ENCODE data around the gene CIAO2B.
A peak's percentile ranks its signal among the peaks of the same experiment; 100 is the strongest.

Gene CIAO2B

DNA sequence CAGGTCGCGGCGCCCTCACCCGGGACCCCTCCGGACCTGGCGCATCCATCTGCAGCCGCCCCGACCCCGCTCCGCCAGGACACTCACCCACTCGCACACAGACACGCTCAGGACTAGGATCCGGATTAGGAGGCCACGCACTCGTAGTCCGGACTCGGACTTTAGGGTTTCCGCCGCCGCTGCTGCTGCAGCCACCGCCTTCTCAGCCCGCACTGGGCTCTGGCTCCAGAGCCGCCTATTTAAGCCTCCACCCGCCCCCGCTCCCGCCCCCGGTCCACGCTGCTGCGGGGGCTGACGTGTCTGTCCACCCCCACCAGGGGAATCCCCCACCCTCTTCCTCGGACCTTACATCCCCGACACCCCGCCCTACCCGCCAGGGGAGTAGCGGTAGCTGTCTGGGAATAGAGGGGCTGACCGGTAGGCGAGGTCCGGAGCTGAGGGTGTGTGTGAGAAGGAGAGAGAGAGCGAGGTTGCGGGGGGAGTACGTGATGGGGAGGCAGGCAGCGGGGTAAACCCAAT, 8.8 kb downstream of the CIAO2B start, which contains the start of gene RRAD:
Gene RRAD (minus strand): TSS at position 214 of the 519 bp plus-strand sequence. CDS start 356 bp downstream, outside the sequence.
- WGBS (ENCODE audit: extremely low coverage, insufficient coverage, low lambda C conversion rate) = no CpG with 5 or more reads among the region's 42 CpGs

GRCh38 chr16:66924527-66925321, 9.5 kb downstream of the CIAO2B start:
- Histone ChIP-seq H3K56ac (ENCODE audit: low read length) (no peak overlapping the region), H4K5ac (ENCODE audit: low read length) (no peak overlapping the region), H3K4me3 (ENCODE audit: low read length) (no peak overlapping the region), H2BK5ac (ENCODE audit: low read length) (no peak overlapping the region), H3K4ac (ENCODE audit: low read depth, low read length) (no peak overlapping the region), H3K23ac (ENCODE audit: low read length) (no peak overlapping the region), H3K4me1 (ENCODE audit: control insufficient read depth, low read depth, low read length) (no peaks in the 10 kb centered on the region), H3K36me3 (ENCODE audit: control insufficient read depth, insufficient read depth, low read length) (no peaks in the 10 kb centered on the region), H3K79me1 (ENCODE audit: low read length) (no peaks in the 10 kb centered on the region), H3K27me3 (ENCODE audit: insufficient read depth, low read length, poor library complexity) (peaks cover 18% of the 10 kb centered on the region), H4K8ac (ENCODE audit: low read depth, low read length) (no peak overlapping the region), H3K27ac (ENCODE audit: low read depth, low read length) (no peak overlapping the region), H2AK5ac (ENCODE audit: low read length) (no peak overlapping the region), H3K18ac (ENCODE audit: low read length) (no peak overlapping the region), H2BK15ac (replicated peaks; ENCODE audit: low read depth) (no peak overlapping the region), H3K4me2 (ENCODE audit: low read length) (no peak overlapping the region), H3K9ac (ENCODE audit: low read length) (no peak overlapping the region), H3K79me2 (ENCODE audit: control insufficient read depth, insufficient read depth, low read length) (no peaks in the 10 kb centered on the region), H2BK120ac (ENCODE audit: low read depth, low read length) (no peak overlapping the region)
- no CpG with 5 or more reads among the region's 72 CpGs for WGBS (ENCODE audit: extremely low coverage, insufficient coverage, low lambda C conversion rate)
- peak; percentile 43 for DNase-seq

More for the DNA sequence above, 8.8 kb downstream of the CIAO2B start, which contains the start of gene RRAD:
- Histone ChIP-seq H3K4me2 (ENCODE audit: low read length) (no peak within 1 kb of the TSS), H3K23ac (ENCODE audit: low read length) (no peak within 1 kb of the TSS), H3K56ac (ENCODE audit: low read length) (no peak within 1 kb of the TSS), H3K4me3 (ENCODE audit: low read length) (no peak within 1 kb of the TSS), H3K4me1 (ENCODE audit: control insufficient read depth, low read depth, low read length) (no peaks in the 10 kb centered on the region), H4K8ac (ENCODE audit: low read depth, low read length) (no peak within 1 kb of the TSS), H3K27me3 (ENCODE audit: insufficient read depth, low read length, poor library complexity) (peaks cover 18% of the 10 kb centered on the region), H3K79me1 (ENCODE audit: low read length) (no peaks in the 10 kb centered on the region), H3K9ac (ENCODE audit: low read length) (no peak within 1 kb of the TSS), H3K36me3 (ENCODE audit: control insufficient read depth, insufficient read depth, low read length) (no peaks in the 10 kb centered on the region), H2BK120ac (ENCODE audit: low read depth, low read length) (no peak within 1 kb of the TSS), H3K4ac (ENCODE audit: low read depth, low read length) (no peak within 1 kb of the TSS), H2BK15ac (replicated peaks; ENCODE audit: low read depth) (no peak within 1 kb of the TSS), H3K79me2 (ENCODE audit: control insufficient read depth, insufficient read depth, low read length) (no peaks in the 10 kb centered on the region), H2AK5ac (ENCODE audit: low read length) (no peak within 1 kb of the TSS), H3K18ac (ENCODE audit: low read length) (no peak within 1 kb of the TSS), H2BK5ac (ENCODE audit: low read length) (no peak within 1 kb of the TSS), H4K5ac (ENCODE audit: low read length) (no peak within 1 kb of the TSS), H3K27ac (ENCODE audit: low read depth, low read length) (no peak within 1 kb of the TSS)
- DNase-seq = peak; percentile 19

DNA sequence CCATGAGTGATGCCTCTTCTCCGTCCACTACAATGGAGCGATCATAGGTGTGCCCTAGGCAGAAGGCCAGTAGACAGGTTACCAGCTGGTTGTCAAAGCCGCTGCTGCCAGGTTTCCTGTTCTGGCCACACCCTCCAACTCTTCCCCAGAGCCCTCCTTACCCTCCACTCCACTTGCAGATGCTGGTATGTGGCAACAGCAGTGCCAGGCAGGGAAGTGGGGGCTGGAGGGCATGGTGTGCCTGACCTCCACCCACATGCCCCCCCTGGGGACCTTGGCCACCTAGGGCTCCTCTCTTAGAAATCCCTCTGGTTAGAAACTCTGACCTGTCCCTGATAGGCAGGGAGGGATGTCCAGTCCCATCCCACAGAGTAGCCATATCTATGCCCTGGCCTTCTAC, 10.3 kb downstream of the CIAO2B start:
- no peaks in the 10 kb centered on the region for H3K79me2 ChIP-seq (ENCODE audit: control insufficient read depth, insufficient read depth, low read length)
- H2BK15ac ChIP-seq (replicated peaks; ENCODE audit: low read depth) = no peak overlapping the region
- no peak overlapping the region for H2BK5ac ChIP-seq (ENCODE audit: low read length)
- no peaks in the 10 kb centered on the region for H3K79me1 ChIP-seq (ENCODE audit: low read length)
- no peak for DNase-seq
- no peak overlapping the region for H3K56ac ChIP-seq (ENCODE audit: low read length)
- no peak overlapping the region for H3K4me2 ChIP-seq (ENCODE audit: low read length)
- no peak overlapping the region for H3K27ac ChIP-seq (ENCODE audit: low read depth, low read length)
- peaks cover 18% of the 10 kb centered on the region for H3K27me3 ChIP-seq (ENCODE audit: insufficient read depth, low read length, poor library complexity)
- H3K9ac ChIP-seq (ENCODE audit: low read length) = no peak overlapping the region
- no peak overlapping the region for H2BK120ac ChIP-seq (ENCODE audit: low read depth, low read length)
- no peak overlapping the region for H2AK5ac ChIP-seq (ENCODE audit: low read length)
- H3K36me3 ChIP-seq (ENCODE audit: control insufficient read depth, insufficient read depth, low read length) = no peaks in the 10 kb centered on the region
- H4K8ac ChIP-seq (ENCODE audit: low read depth, low read length) = no peak overlapping the region
- no peak overlapping the region for H3K4ac ChIP-seq (ENCODE audit: low read depth, low read length)
- no peaks in the 10 kb centered on the region for H3K4me1 ChIP-seq (ENCODE audit: control insufficient read depth, low read depth, low read length)
- H4K5ac ChIP-seq (ENCODE audit: low read length) = no peak overlapping the region
- WGBS (ENCODE audit: extremely low coverage, insufficient coverage, low lambda C conversion rate) = no CpG with 5 or more reads among the region's 3 CpGs
- H3K23ac ChIP-seq (ENCODE audit: low read length) = no peak overlapping the region
- no peak overlapping the region for H3K4me3 ChIP-seq (ENCODE audit: low read length)
- no peak overlapping the region for H3K18ac ChIP-seq (ENCODE audit: low read length)

DNA sequence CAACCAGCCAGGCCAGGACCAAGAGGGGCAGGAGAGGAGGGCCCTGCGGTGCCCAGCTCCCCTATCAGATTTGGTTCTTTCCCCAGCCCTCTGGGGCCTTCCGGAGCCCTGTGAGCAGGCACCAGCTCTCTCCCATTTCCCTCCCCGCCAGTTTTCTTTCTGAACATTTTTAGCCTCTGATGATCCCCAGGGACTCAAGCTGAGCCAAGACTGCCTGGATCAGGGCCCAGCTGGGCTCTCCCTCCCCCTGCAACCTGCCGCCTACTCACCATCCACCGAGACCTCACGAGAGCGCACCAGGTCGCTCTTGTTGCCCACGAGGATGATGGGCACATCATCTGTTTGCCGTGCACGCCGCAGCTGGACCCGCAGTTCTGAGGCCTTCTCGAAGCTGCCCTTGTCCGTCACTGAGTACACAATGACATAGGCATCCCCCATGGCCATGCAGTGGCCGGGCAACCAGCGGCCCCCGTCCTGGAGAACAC, 10.9 kb downstream of the CIAO2B start:
- DNase-seq = no peak
- no peaks in the 10 kb centered on the region for H3K79me1 ChIP-seq (ENCODE audit: low read length)

DNA sequence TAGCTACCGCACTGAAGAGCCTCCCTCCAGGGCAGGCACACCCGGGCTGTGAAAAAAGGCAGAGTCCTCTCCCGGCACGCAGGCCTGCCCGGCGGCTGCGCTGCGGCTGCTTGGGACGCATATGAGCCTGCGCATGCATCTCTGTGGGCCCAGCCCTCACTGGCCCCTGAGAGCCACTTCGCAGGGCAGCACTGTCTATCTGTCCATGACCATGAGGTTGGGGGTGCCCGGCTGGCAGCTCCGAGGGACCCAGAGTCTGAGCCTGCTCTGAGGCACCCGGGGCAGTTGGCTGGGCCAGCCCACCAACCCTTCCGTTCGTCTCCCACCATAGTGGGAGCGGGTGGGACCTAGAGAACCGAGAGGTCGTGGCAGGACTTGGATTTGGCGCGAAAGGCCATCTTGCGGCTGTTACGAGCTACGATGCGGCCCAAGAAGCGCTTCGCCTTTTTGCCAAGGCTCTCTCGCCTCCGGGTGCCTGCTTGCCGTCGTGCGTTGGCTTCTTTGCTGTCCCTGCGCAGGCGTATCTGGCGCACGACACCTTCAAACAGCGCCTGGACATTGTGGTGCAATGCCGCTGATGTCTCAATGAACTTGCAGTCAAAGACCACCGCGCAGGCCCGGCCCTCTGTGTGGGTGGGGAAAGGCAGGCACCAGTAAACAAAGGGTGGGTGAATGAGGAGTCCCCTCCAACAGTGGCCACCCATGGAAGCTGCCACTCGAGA, 12.3 kb downstream of the CIAO2B start:
- Histone ChIP-seq H3K79me2 (ENCODE audit: control insufficient read depth, insufficient read depth, low read length) (no peaks in the 10 kb centered on the region), H3K36me3 (ENCODE audit: control insufficient read depth, insufficient read depth, low read length) (no peaks in the 10 kb centered on the region), H3K4ac (ENCODE audit: low read depth, low read length) (no peak overlapping the region), H3K4me3 (ENCODE audit: low read length) (no peak overlapping the region), H2AK5ac (ENCODE audit: low read length) (no peak overlapping the region), H4K5ac (ENCODE audit: low read length) (no peak overlapping the region), H3K56ac (ENCODE audit: low read length) (no peak overlapping the region), H3K27me3 (ENCODE audit: insufficient read depth, low read length, poor library complexity) (peaks cover 18% of the 10 kb centered on the region), H2BK15ac (replicated peaks; ENCODE audit: low read depth) (no peak overlapping the region), H3K23ac (ENCODE audit: low read length) (no peak overlapping the region), H3K9ac (ENCODE audit: low read length) (no peak overlapping the region), H2BK120ac (ENCODE audit: low read depth, low read length) (no peak overlapping the region), H3K27ac (ENCODE audit: low read depth, low read length) (no peak overlapping the region), H4K8ac (ENCODE audit: low read depth, low read length) (no peak overlapping the region), H3K4me1 (ENCODE audit: control insufficient read depth, low read depth, low read length) (no peaks in the 10 kb centered on the region), H3K4me2 (ENCODE audit: low read length) (no peak overlapping the region), H2BK5ac (ENCODE audit: low read length) (no peak overlapping the region), H3K79me1 (ENCODE audit: low read length) (no peaks in the 10 kb centered on the region), H3K18ac (ENCODE audit: low read length) (no peak overlapping the region)
- DNase-seq = no peak
- WGBS (ENCODE audit: extremely low coverage, insufficient coverage, low lambda C conversion rate) = no CpG with 5 or more reads among the region's 42 CpGs

More for the DNA sequence above, 10.9 kb downstream of the CIAO2B start:
- H3K4me3 ChIP-seq (ENCODE audit: low read length) = no peak overlapping the region
- WGBS (ENCODE audit: extremely low coverage, insufficient coverage, low lambda C conversion rate) = no CpG with 5 or more reads among the region's 18 CpGs
- no peaks in the 10 kb centered on the region for H3K36me3 ChIP-seq (ENCODE audit: control insufficient read depth, insufficient read depth, low read length)
- no peak overlapping the region for H4K5ac ChIP-seq (ENCODE audit: low read length)
- H3K56ac ChIP-seq (ENCODE audit: low read length) = no peak overlapping the region
- no peak overlapping the region for H2BK120ac ChIP-seq (ENCODE audit: low read depth, low read length)
- H2BK15ac ChIP-seq (replicated peaks; ENCODE audit: low read depth) = no peak overlapping the region
- H4K8ac ChIP-seq (ENCODE audit: low read depth, low read length) = no peak overlapping the region
- peaks cover 18% of the 10 kb centered on the region for H3K27me3 ChIP-seq (ENCODE audit: insufficient read depth, low read length, poor library complexity)
- H3K79me2 ChIP-seq (ENCODE audit: control insufficient read depth, insufficient read depth, low read length) = no peaks in the 10 kb centered on the region
- H3K9ac ChIP-seq (ENCODE audit: low read length) = no peak overlapping the region
- H2AK5ac ChIP-seq (ENCODE audit: low read length) = no peak overlapping the region
- no peak overlapping the region for H2BK5ac ChIP-seq (ENCODE audit: low read length)
- H3K23ac ChIP-seq (ENCODE audit: low read length) = no peak overlapping the region
- H3K27ac ChIP-seq (ENCODE audit: low read depth, low read length) = no peak overlapping the region
- no peak overlapping the region for H3K4me2 ChIP-seq (ENCODE audit: low read length)
- no peak overlapping the region for H3K4ac ChIP-seq (ENCODE audit: low read depth, low read length)
- H3K18ac ChIP-seq (ENCODE audit: low read length) = no peak overlapping the region
- no peaks in the 10 kb centered on the region for H3K4me1 ChIP-seq (ENCODE audit: control insufficient read depth, low read depth, low read length)

Measured in mesendoderm (in vitro differentiated cells).